ENCODE data around the gene ACAD10.

GRCh38 chr12:111780166-111780565 is 94.3 kb downstream of the ACAD10 start:
- no peak for TF ChIP-seq CTCF (IDR thresholded peaks at IDR 0.05)
- no peak for TF ChIP-seq POLR2A (IDR thresholded peaks at IDR 0.05)

All from testis (tissue), 2 donors.